Spleen (tissue), 11 donors: Measurements from ENCODE around the gene EWSR1. TPM values are rescaled to one million over a fixed set of nuclear protein-coding genes. Genes with fewer than 3 reads are reported as not detected.

Source experiments
- DNase-seq: peaks from one replicate; pipeline ENCODE4 v3.0.0-alpha.2; 2020
- H3K27ac ChIP-seq, 8 donors: fragments of 200-600 bp; sonication (generic) in 7 of 8; 1 replicate in 4 of 8; 2 replicates in 4 of 8; pipeline versions ENCODE4 v1.5.0 to v1.8.0; 2016 to 2021; ENCODE audit warnings: inconsistent platforms in 4 of 8, mild to moderate bottlenecking in 4 of 8, moderate library complexity in 1 of 8
- H3K27me3 ChIP-seq, 7 donors: fragments of 200-600 bp; sonication (generic) in 6 of 7; replicated peaks in 1 of 7; 1 replicate in 4 of 7; 2 replicates in 3 of 7; pipeline versions ENCODE4 v1.5.0 to v1.8.0; 2016 to 2021; ENCODE audit warnings: inconsistent platforms in 3 of 7, mild to moderate bottlenecking in 1 of 7
- H3K36me3 ChIP-seq, 6 donors: fragments of 200-600 bp; sonication (generic) in 5 of 6; 1 replicate in 4 of 6; 2 replicates in 2 of 6; pipeline versions ENCODE4 v1.5.0 to v1.8.0; 2016 to 2021; ENCODE audit warnings: inconsistent platforms in 2 of 6
- H3K4me1 ChIP-seq, 6 donors: fragments of 200-600 bp; sonication (generic) in 5 of 6; 1 replicate in 3 of 6; 2 replicates in 3 of 6; pipeline versions ENCODE4 v1.5.0 to v1.8.0; 2016 to 2021; ENCODE audit warnings: inconsistent platforms in 3 of 6
- H3K4me3 ChIP-seq, 8 donors: fragments of 200-600 bp; sonication (generic) in 7 of 8; 1 replicate in 4 of 8; 2 replicates in 4 of 8; pipeline versions ENCODE4 v1.5.0 to v1.8.0; 2016 to 2021; ENCODE audit warnings: inconsistent platforms in 4 of 8, mild to moderate bottlenecking in 4 of 8, moderate library complexity in 2 of 8
- H3K9me3 ChIP-seq, 8 donors: fragments of 200-600 bp; sonication (generic) in 7 of 8; 1 replicate in 4 of 8; 2 replicates in 4 of 8; pipeline versions ENCODE4 v1.5.0 to v1.8.0; 2016 to 2021; ENCODE audit warnings: inconsistent platforms in 4 of 8
- CTCF ChIP-seq, 11 experiments: fragments of 200-600 bp in 7 of 11; fragments of 450-650 bp in 4 of 11; sonication (generic) in 4 of 11; IDR thresholded peaks in 8 of 11; conservative IDR thresholded peaks in 3 of 11; 1 replicate in 7 of 11; 2 replicates in 4 of 11; pipeline versions ENCODE4 v1.4.0 to v1.8.0; 2016 to 2021; ENCODE audit warnings: antibody characterized with exemption in 11 of 11, inconsistent platforms in 4 of 11, mild to moderate bottlenecking in 1 of 11
- POLR2A ChIP-seq, 3 donors: fragments of 450-650 bp; IDR thresholded peaks; one replicate each; pipeline ENCODE4 v1.5.1; 2017; ENCODE audit warnings: antibody characterized with exemption in 3 of 3, mild to moderate bottlenecking in 1 of 3
- POLR2AphosphoS5 ChIP-seq, 3 donors: sonication (generic); formaldehyde crosslinking; IDR thresholded peaks; one replicate each; pipeline ENCODE4 v1.5.1; 2017; ENCODE audit warnings: antibody characterized with exemption in 3 of 3
- WGBS, 5 donors: extraction: QIAGEN DNeasy Blood & Tissue Kit in 3 of 5; methylation state at CpG; one replicate each; pipeline versions ENCODE4 v1.1.5 to v1.1.7; 2013 to 2018; 5-methylcytosine and 5-hydroxymethylcytosine counted together
- intact Hi-C: fragments of 100-400 bp; cut with DNase I; formaldehyde crosslinking; loops from one replicate; pipeline ENCODE4 v1.15.0; 2023; ENCODE audit warnings: low total_unique reads
- polyA plus RNA-seq, 3 donors: library from polyadenylated mRNA; stranded (reverse); fragments of 200-250 nt; gene quantifications; one replicate each; pipeline ENCODE4 v1.2.1, GENCODE V29; 2013
- total RNA-seq, 7 donors: library from RNA; depleted of rRNA in 3 of 7; stranded (reverse); fragments of >200 nt in 3 of 7; fragmentation: NEBNext Ultra II Directional in 4 of 7; extraction: Animal tissue kit (Norgen Biotek cat#: 25700) in 4 of 7; gene quantifications; one replicate each; pipeline versions ENCODE4 v1.1.0 to v1.2.1, GENCODE V29; 2016 to 2021
- donor health status: healthy with polysubstance abuse.
- donor health status: DM: no; HTN: no; CAD: no; lungs with moderate emphysema.
- donor health status: DM: no; HTN: no; CAD: no.
- donor health status: Bipolar disorder and iron deficiency.
- donor health status: healthy.
- donor health status: DM: no; HTN: no; CAD: no.
- donor health status: DM: yes; HTN: yes; CAD: no.

The EWSR1 gene
- total and polyA plus RNA-seq, 10 donors: 127 to 282 (median 239) TPM

GRCh38 chr22:29272624-29273023 is 4.6 kb downstream of the EWSR1 start:
- intact Hi-C loops: no loop called here
- no peaks in the 10 kb centered on the region for H3K9me3 ChIP-seq
- 75 to 90% (median 82%) methylated on average over 2 of the region's 2 CpGs for WGBS, 5 donors
- TF ChIP-seq CTCF (IDR thresholded peaks at IDR 0.05 in 8 of 11, conservative IDR thresholded peaks at IDR 0.05 in 3 of 11) (no peak), POLR2AphosphoS5 (IDR thresholded peaks at IDR 0.05) (no peak), POLR2A (IDR thresholded peaks at IDR 0.05) (no peak)
- H3K27ac ChIP-seq: no peak overlapping the region
- H3K4me3 ChIP-seq: no peak overlapping the region
- DNase-seq: no peak
- no peaks in the 10 kb centered on the region for H3K27me3 ChIP-seq
- H3K36me3 ChIP-seq: peaks cover 0 to 71% (median 51%) of the 10 kb centered on the region in 6 donors
- H3K4me1 ChIP-seq: peaks cover 55 to 90% (median 84%) of the 10 kb centered on the region in 6 donors

GRCh38 chr22:29275167-29275566 is 7.1 kb downstream of the EWSR1 start:
- H3K4me1 ChIP-seq: peaks cover 48 to 88% (median 73%) of the 10 kb centered on the region in 6 donors
- 69 to 84% (median 78%) methylated on average over 3 of the region's 3 CpGs for WGBS, 5 donors

GRCh38 chr22:29275819-29276565 is 7.9 kb downstream of the EWSR1 start:
- H3K9me3 ChIP-seq: no peaks in the 10 kb centered on the region
- no peak overlapping the region for H3K4me3 ChIP-seq
- H3K4me1 ChIP-seq: peaks cover 40 to 80% (median 65%) of the 10 kb centered on the region in 6 donors
- peaks cover 0 to 100% (median 84%) of the 10 kb centered on the region in 6 donors for H3K36me3 ChIP-seq
- DNase-seq: no peak
- H3K27ac ChIP-seq: peak overlapping the region in 3 of 8 donors; percentile 4 to 31 (median 24)
- WGBS, 5 donors: 58 to 73% (median 64%) methylated on average over 3 of the region's 3 CpGs
- no peaks in the 10 kb centered on the region for H3K27me3 ChIP-seq
- TF ChIP-seq CTCF (IDR thresholded peaks at IDR 0.05 in 8 of 11, conservative IDR thresholded peaks at IDR 0.05 in 3 of 11) (no peak), POLR2A (IDR thresholded peaks at IDR 0.05) (no peak)
- intact Hi-C loops: no loop called here

More at GRCh38 chr22:29275167-29275566, 7.1 kb downstream of the EWSR1 start:
- Histone ChIP-seq H3K27ac (peak overlapping the region in 2 of 8 donors; percentile 4 to 31), H3K9me3 (no peaks in the 10 kb centered on the region), H3K27me3 (no peaks in the 10 kb centered on the region), H3K36me3 (peaks cover 0 to 96% (median 76%) of the 10 kb centered on the region in 6 donors), H3K4me3 (no peak overlapping the region)
- no peak for DNase-seq
- intact Hi-C loops: no loop called here
- TF ChIP-seq CTCF (IDR thresholded peaks at IDR 0.05 in 8 of 11, conservative IDR thresholded peaks at IDR 0.05 in 3 of 11): no peak

GRCh38 chr22:29277927-29278326 is 9.9 kb downstream of the EWSR1 start:
- Histone ChIP-seq H3K4me3 (no peak overlapping the region), H3K27ac (peak overlapping the region in 1 of 8 donors; percentile 14), H3K27me3 (no peaks in the 10 kb centered on the region), H3K9me3 (no peaks in the 10 kb centered on the region), H3K36me3 (peaks cover 0 to 100% (median 95%) of the 10 kb centered on the region in 6 donors), H3K4me1 (peaks cover 23 to 66% (median 45%) of the 10 kb centered on the region in 6 donors)
- WGBS, 5 donors: 87 to 100% (median 100%) methylated on average over 1 of the region's 1 CpG
- intact Hi-C loops: no loop called here
- TF ChIP-seq POLR2AphosphoS5 (IDR thresholded peaks at IDR 0.05) (no peak), CTCF (IDR thresholded peaks at IDR 0.05 in 8 of 11, conservative IDR thresholded peaks at IDR 0.05 in 3 of 11) (no peak), POLR2A (IDR thresholded peaks at IDR 0.05) (no peak)
- no peak for DNase-seq
